ENCODE measurements around the gene DHX57.
"Not testable (repeated sequence)": the region's sequence is repeated elsewhere in the genome, so short reads cannot be mapped to it uniquely, and the experiment has no call there.

Gene DHX57

DNA sequence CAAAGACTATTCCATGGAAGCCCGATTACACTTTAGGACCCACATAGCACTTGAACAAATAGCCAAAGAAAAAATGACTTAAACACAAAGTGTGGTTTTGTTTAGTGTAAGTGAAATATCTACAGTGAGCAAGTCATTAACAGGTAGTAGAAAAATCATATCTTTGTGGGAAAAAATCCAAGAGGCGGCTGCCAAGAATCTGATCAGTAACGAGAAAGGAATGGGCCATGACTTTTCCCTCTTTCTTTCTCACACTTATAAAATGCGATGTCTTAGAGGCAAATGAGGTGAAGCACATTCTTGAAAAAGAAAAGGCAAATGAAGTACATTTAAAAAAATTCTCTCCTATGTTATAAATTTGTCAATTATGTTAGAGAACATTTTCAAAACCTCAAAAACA, 110.6 kb downstream of the DHX57 start:
- no peaks in the 10 kb centered on the region for H3K9me2 ChIP-seq (replicated peaks; ENCODE audit: control insufficient read depth, low read length)
- no peaks in the 10 kb centered on the region for H3K27me3 ChIP-seq (ENCODE audit: control insufficient read depth, low read length)
- no peaks in the 10 kb centered on the region for H3F3A ChIP-seq (ENCODE audit: control insufficient read depth, insufficient read depth)
- no peak overlapping the region for H3K27ac ChIP-seq (ENCODE audit: low read depth, low read length)
- peaks cover 5% of the 10 kb centered on the region; the same call in 1 of the 2 replicates for H3K4me1 ChIP-seq (ENCODE audit: control insufficient read depth, low read length)
- H3K4me2 ChIP-seq (ENCODE audit: low read length): no peak overlapping the region
- H3K36me3 ChIP-seq (ENCODE audit: control insufficient read depth, low read length): no peaks in the 10 kb centered on the region
- TF ChIP-seq EZH2phosphoT487 (IDR thresholded peaks at IDR 0.05; ENCODE audit: borderline replicate concordance, low read length): no peak
- TF ChIP-seq, protein P1, sequence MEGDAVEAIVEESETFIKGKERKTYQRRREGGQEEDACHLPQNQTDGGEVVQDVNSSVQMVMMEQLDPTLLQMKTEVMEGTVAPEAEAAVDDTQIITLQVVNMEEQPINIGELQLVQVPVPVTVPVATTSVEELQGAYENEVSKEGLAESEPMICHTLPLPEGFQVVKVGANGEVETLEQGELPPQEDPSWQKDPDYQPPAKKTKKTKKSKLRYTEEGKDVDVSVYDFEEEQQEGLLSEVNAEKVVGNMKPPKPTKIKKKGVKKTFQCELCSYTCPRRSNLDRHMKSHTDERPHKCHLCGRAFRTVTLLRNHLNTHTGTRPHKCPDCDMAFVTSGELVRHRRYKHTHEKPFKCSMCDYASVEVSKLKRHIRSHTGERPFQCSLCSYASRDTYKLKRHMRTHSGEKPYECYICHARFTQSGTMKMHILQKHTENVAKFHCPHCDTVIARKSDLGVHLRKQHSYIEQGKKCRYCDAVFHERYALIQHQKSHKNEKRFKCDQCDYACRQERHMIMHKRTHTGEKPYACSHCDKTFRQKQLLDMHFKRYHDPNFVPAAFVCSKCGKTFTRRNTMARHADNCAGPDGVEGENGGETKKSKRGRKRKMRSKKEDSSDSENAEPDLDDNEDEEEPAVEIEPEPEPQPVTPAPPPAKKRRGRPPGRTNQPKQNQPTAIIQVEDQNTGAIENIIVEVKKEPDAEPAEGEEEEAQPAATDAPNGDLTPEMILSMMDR (IDR thresholded peaks at IDR 0.05; ENCODE audit: low read depth, low read length, poor library complexity, severe bottlenecking): no peak
- no peaks in the 10 kb centered on the region for H4K20me1 ChIP-seq (ENCODE audit: control insufficient read depth, insufficient read depth, low read depth, low read length)
- H3K4me3 ChIP-seq (ENCODE audit: low read length): no peak overlapping the region
- no peaks in the 10 kb centered on the region for H3K79me2 ChIP-seq (ENCODE audit: control insufficient read depth, low read length)
- H3K9me3 ChIP-seq (ENCODE audit: control insufficient read depth, insufficient read depth, low read length): no peaks in the 10 kb centered on the region

DNA sequence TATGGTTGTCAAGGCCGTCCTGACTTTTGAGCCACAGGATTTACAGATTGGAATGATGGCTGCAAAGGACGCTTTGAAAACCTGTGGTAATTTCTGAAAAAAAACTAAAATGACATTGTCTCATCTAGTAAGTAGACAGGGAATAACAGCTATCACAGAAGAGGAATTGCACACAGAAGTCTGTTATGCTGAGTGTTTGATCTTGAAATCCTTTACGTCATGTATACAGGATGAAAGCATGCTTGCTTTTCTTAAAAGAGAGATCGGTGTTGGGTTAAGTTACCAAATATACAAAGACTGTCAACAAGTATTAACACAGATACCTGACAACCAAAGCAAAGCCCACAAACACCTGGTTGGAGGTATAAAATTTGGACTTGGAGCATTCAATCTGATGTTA, 112.0 kb downstream of the DHX57 start:
- H3K79me2 ChIP-seq (ENCODE audit: control insufficient read depth, low read length): no peaks in the 10 kb centered on the region
- no peaks in the 10 kb centered on the region for H3K27me3 ChIP-seq (ENCODE audit: control insufficient read depth, low read length)
- peaks cover 5% of the 10 kb centered on the region; the same call in 1 of the 2 replicates for H3K4me1 ChIP-seq (ENCODE audit: control insufficient read depth, low read length)
- no peak overlapping the region for H3K4me2 ChIP-seq (ENCODE audit: low read length)
- no peaks in the 10 kb centered on the region for H4K20me1 ChIP-seq (ENCODE audit: control insufficient read depth, insufficient read depth, low read depth, low read length)
- H3K9me3 ChIP-seq (ENCODE audit: control insufficient read depth, insufficient read depth, low read length): no peaks in the 10 kb centered on the region
- TF ChIP-seq EZH2phosphoT487 (IDR thresholded peaks at IDR 0.05; ENCODE audit: borderline replicate concordance, low read length): no peak
- TF ChIP-seq, protein P1 (IDR thresholded peaks at IDR 0.05; ENCODE audit: low read depth, low read length, poor library complexity, severe bottlenecking): no peak
- H3K27ac ChIP-seq (ENCODE audit: low read depth, low read length): no peak overlapping the region
- H3K36me3 ChIP-seq (ENCODE audit: control insufficient read depth, low read length): no peaks in the 10 kb centered on the region
- no peaks in the 10 kb centered on the region for H3K9me2 ChIP-seq (replicated peaks; ENCODE audit: control insufficient read depth, low read length)
- no peaks in the 10 kb centered on the region for H3F3A ChIP-seq (ENCODE audit: control insufficient read depth, insufficient read depth)
- no peak overlapping the region for H3K4me3 ChIP-seq (ENCODE audit: low read length)

DNA sequence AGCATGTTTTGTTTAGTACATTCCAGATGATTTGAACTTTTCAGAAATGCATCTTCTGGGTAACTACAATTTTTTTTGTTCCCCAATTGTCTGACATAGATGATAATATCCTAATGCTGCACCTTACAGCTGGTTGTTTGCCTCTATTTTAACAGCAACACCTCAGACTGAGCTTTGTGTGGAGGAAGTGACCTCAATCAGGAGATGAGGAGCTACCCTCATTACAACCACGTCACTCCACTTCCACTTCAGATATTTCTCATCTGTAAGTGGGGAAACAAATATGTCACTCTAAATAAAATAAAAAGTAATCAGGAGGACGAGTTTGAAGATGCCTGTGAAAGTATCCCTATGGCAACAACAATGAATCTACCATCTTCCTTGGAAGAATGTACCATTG, 112.5 kb downstream of the DHX57 start:
- Histone ChIP-seq H3F3A (ENCODE audit: control insufficient read depth, insufficient read depth) (no peaks in the 10 kb centered on the region), H4K20me1 (ENCODE audit: control insufficient read depth, insufficient read depth, low read depth, low read length) (no peaks in the 10 kb centered on the region), H3K27ac (ENCODE audit: low read depth, low read length) (no peak overlapping the region), H3K9me3 (ENCODE audit: control insufficient read depth, insufficient read depth, low read length) (no peaks in the 10 kb centered on the region), H3K36me3 (ENCODE audit: control insufficient read depth, low read length) (no peaks in the 10 kb centered on the region), H3K79me2 (ENCODE audit: control insufficient read depth, low read length) (no peaks in the 10 kb centered on the region), H3K4me3 (ENCODE audit: low read length) (no peak overlapping the region), H3K27me3 (ENCODE audit: control insufficient read depth, low read length) (no peaks in the 10 kb centered on the region), H3K4me1 (ENCODE audit: control insufficient read depth, low read length) (peaks cover 5% of the 10 kb centered on the region; the same call in 1 of the 2 replicates), H3K9me2 (replicated peaks; ENCODE audit: control insufficient read depth, low read length) (no peaks in the 10 kb centered on the region), H3K4me2 (ENCODE audit: low read length) (no peak overlapping the region)
- TF ChIP-seq EZH2phosphoT487 (IDR thresholded peaks at IDR 0.05; ENCODE audit: borderline replicate concordance, low read length): no peak
- TF ChIP-seq, protein P1 (IDR thresholded peaks at IDR 0.05; ENCODE audit: low read depth, low read length, poor library complexity, severe bottlenecking): no peak

DNA sequence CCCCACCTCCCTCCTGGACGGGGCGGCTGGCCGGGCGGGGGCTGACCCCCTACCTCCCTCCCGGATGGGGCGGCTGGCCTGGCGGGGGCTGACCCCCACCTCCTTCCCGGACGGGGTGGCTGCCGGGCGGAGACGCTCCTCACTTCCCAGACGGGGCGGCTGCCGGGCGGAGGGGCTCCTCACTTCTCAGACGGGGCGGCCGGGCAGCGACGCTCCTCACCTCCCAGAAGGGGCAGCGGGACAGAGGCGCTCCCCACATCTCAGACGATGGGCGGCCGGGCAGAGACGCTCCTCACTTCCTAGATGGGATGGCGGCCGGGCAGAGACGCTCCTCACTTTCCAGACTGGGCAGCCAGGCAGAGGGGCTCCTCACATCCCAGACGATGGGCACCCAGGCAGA, 119.8 kb downstream of the DHX57 start:
- H4K20me1 ChIP-seq (ENCODE audit: control insufficient read depth, insufficient read depth, low read depth, low read length); H3K4me3 ChIP-seq (ENCODE audit: low read length); H3K36me3 ChIP-seq (ENCODE audit: control insufficient read depth, low read length); H3K4me2 ChIP-seq (ENCODE audit: low read length); H3F3A ChIP-seq (ENCODE audit: control insufficient read depth, insufficient read depth); H3K27me3 ChIP-seq (ENCODE audit: control insufficient read depth, low read length); H3K9me2 ChIP-seq (replicated peaks; ENCODE audit: control insufficient read depth, low read length); H3K9me3 ChIP-seq (ENCODE audit: control insufficient read depth, insufficient read depth, low read length); H3K27ac ChIP-seq (ENCODE audit: low read depth, low read length): not testable (repeated sequence)
- Histone ChIP-seq H3K79me2 (ENCODE audit: control insufficient read depth, low read length) (peaks cover 11% of the 10 kb centered on the region), H3K4me1 (ENCODE audit: control insufficient read depth, low read length) (peaks cover 20% of the 10 kb centered on the region)
